Endothelial cell of umbilical vein (primary cell): Measurements from ENCODE around the gene EGLN1.
"Not testable (repeated sequence)": the region's sequence is repeated elsewhere in the genome, so short reads cannot be mapped to it uniquely, and the experiment has no call there.

ENCODE experiments used
- JUN ChIP-seq: IDR thresholded peaks from 2 replicates; pipeline ENCODE4 v1.6.1; 2011; ENCODE audit warnings: borderline replicate concordance, low read depth; ENCODE audit not compliant: insufficient read length, insufficient read depth
- MAX ChIP-seq: IDR thresholded peaks from 2 replicates; pipeline ENCODE4 v1.6.1; 2011; ENCODE audit not compliant: insufficient read depth, insufficient read length
- POLR2A ChIP-seq: IDR thresholded peaks from 2 replicates; pipeline ENCODE4 v1.6.1; 2012; ENCODE audit warnings: low read depth, mild to moderate bottlenecking, control low read depth, low read length
- POLR2AphosphoS5 ChIP-seq: IDR thresholded peaks from 2 replicates; pipeline ENCODE4 v1.6.1; 2012; ENCODE audit warnings: low read depth, mild to moderate bottlenecking, control low read depth, low read length, moderate library complexity; ENCODE audit not compliant: insufficient read depth
- TF ChIP-seq, protein P1 (sequence below), 2 donors: IDR thresholded peaks; 1 replicate in 1 of 2; 2 replicates in 1 of 2; pipeline ENCODE4 v1.5.1; 2011; ENCODE audit warnings: low read length in 2 of 2, mild to moderate bottlenecking in 2 of 2, moderate library complexity in 2 of 2, control low read depth in 1 of 2, inconsistent platforms in 1 of 2, low read depth in 1 of 2; ENCODE audit not compliant: insufficient read depth in 1 of 2; ENCODE audit errors: extremely low read depth in 1 of 2

DNA sequence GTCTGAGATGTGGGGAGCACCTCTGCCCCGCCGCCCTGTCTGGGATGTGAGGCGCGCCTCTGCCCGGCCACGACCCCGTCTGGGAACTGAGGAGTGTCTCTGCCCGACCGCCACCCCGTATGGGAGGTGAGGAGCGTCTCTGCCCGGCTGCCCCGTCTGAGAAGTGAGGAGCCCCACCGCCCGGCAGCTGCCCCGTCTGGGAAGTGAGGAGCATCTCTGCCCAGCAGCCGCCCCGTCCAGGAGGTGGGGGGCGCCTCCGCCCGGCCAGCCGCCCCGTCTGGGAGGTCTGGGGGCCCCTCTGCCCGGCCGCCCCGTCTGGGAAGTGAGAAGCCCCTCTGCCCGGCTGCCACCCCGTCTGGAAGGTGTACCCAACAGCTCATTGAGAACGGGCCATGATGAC lies 32.0 kb upstream of the EGLN1 start:
- TF ChIP-seq, protein P1, sequence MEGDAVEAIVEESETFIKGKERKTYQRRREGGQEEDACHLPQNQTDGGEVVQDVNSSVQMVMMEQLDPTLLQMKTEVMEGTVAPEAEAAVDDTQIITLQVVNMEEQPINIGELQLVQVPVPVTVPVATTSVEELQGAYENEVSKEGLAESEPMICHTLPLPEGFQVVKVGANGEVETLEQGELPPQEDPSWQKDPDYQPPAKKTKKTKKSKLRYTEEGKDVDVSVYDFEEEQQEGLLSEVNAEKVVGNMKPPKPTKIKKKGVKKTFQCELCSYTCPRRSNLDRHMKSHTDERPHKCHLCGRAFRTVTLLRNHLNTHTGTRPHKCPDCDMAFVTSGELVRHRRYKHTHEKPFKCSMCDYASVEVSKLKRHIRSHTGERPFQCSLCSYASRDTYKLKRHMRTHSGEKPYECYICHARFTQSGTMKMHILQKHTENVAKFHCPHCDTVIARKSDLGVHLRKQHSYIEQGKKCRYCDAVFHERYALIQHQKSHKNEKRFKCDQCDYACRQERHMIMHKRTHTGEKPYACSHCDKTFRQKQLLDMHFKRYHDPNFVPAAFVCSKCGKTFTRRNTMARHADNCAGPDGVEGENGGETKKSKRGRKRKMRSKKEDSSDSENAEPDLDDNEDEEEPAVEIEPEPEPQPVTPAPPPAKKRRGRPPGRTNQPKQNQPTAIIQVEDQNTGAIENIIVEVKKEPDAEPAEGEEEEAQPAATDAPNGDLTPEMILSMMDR (IDR thresholded peaks at IDR 0.05; ENCODE audit: extremely low read depth in 1 of 2, insufficient read depth in 1 of 2, low read depth in 1 of 2, low read length in 2 of 2), result not testable (repeated sequence)
- not testable (repeated sequence) for TF ChIP-seq JUN, POLR2A, MAX, POLR2AphosphoS5
